Stimulated activated CD4-positive, alpha-beta T cell treated with anti-CD3 and anti-CD28 coated beads, Interleukin-1b, Interleukin-23, amount 100 ng/mL, for 48 hours (primary cell): ENCODE measurements around the gene CBX6.
A peak's percentile ranks its signal among the peaks of the same experiment; 100 is the strongest.

ENCODE experiments used
- DNase-seq: peaks from one replicate; pipeline ENCODE4 v3.0.0-alpha.2; 2020

The CBX6 gene

GRCh38 chr22:38834991-38835390 is 37.0 kb downstream of the CBX6 start:
- no peak for DNase-seq

GRCh38 chr22:38834215-38834953 is 37.6 kb downstream of the CBX6 start:
- no peak for DNase-seq

- DNase-seq, result no peak
Observed at GRCh38 chr22:38833061-38833460, 39.0 kb downstream of the CBX6 start.

GRCh38 chr22:38832005-38832978 is 39.7 kb downstream of the CBX6 start:
- DNase-seq, result no peak

GRCh38 chr22:38831166-38831945 is 40.7 kb downstream of the CBX6 start:
- DNase-seq, result no peak

GRCh38 chr22:38830845-38831108 is 41.2 kb downstream of the CBX6 start:
- DNase-seq, result no peak

GRCh38 chr22:38830026-38830844 is 41.8 kb downstream of the CBX6 start:
- no peak for DNase-seq

- no peak for DNase-seq
Observed at GRCh38 chr22:38829485-38829884, 42.5 kb downstream of the CBX6 start.

GRCh38 chr22:38828616-38829205 is 43.3 kb downstream of the CBX6 start:
- DNase-seq, result no peak

GRCh38 chr22:38828191-38828590 is 43.8 kb downstream of the CBX6 start:
- DNase-seq, result no peak

- DNase-seq, result no peak
Observed at GRCh38 chr22:38827510-38827909, 44.5 kb downstream of the CBX6 start.

- DNase-seq, result no peak
Observed at GRCh38 chr22:38826801-38827200, 45.2 kb downstream of the CBX6 start.

GRCh38 chr22:38826386-38826785 is 45.6 kb downstream of the CBX6 start:
- no peak for DNase-seq

GRCh38 chr22:38824585-38824984 is 47.4 kb downstream of the CBX6 start:
- peak; percentile 23 for DNase-seq

- no peak for DNase-seq
Observed at GRCh38 chr22:38823637-38824036, 48.4 kb downstream of the CBX6 start.

GRCh38 chr22:38823076-38823475 is 48.9 kb downstream of the CBX6 start:
- DNase-seq, result no peak

- no peak for DNase-seq
Observed at GRCh38 chr22:38820020-38820419, 52.0 kb downstream of the CBX6 start.

GRCh38 chr22:38819387-38819940 is 52.6 kb downstream of the CBX6 start:
- no peak for DNase-seq

- DNase-seq, result no peak
Observed at GRCh38 chr22:38817196-38817595, 54.8 kb downstream of the CBX6 start.

- no peak for DNase-seq
Observed at GRCh38 chr22:38815842-38816241, 56.2 kb downstream of the CBX6 start.
